Stimulated activated CD4-positive, alpha-beta T cell treated with anti-CD3 and anti-CD28 coated beads, Interleukin-1b, Interleukin-23, amount 100 ng/mL, for 48 hours (primary cell): Measurements from ENCODE around the gene TCP11L2.
"Not testable (repeated sequence)": the region's sequence is repeated elsewhere in the genome, so short reads cannot be mapped to it uniquely, and the experiment has no call there.

Experiments used
- DNase-seq: peaks from one replicate; pipeline ENCODE4 v3.0.0-alpha.2; 2020

TCP11L2 gene

DNA sequence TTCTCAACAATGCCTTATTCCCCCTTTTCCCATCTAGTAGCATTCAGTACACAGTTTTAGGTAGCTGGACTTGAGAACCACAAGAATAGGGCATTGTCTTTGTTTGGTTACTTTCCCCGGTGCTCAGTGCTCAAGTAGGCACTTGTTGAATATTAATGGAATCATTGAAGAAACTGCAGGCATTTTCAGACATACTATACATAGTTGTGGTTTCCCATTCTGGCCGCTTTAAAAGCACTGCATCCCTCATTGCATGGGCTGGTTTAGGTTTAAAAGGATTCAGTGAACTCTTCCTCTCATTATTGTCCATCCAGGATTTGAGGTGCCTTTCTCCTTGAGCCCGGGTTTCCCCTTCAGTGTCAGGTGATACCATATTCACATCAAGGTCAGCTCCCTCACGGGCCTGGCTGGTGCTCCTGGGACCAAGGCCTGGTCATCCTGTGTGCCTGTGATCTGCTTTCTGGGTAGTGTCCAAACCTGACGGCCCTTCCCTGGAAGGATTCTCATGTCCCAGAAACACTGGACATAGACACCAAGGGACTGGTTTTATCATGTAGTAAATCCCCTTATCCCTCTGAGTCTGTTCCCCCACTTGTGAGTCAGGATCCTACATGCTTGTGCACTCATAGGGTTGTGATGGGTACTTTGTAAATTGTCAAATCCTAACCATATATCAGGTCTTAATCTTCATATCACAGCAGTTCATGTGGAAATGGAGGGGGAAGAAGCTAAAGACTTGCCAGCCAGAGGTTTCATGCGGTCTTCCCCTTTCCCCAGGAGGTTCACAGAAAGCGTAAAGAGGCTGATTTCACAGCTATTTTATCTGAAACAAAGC, 7.4 kb downstream of the TCP11L2 start:
- no peak for DNase-seq

DNA sequence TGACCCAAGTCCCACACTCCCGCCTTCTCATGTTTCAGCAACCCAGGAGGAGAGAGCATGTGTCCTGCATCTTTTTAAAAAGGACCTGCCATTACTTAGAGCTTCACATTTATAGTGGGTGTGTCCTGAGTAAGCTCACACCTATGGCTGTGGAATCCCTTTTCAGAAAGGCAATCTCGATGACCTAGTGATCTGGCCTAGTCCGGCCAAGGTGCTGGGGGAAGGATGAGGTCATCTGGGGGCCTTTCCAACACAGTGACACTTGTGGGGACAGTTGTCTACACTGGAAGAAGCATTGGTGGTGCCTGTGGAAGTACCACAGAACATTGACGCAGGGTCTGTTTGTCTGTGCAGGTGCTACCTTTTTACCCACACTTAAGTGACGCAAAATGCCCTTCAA, 8.2 kb downstream of the TCP11L2 start:
- no peak for DNase-seq

DNA sequence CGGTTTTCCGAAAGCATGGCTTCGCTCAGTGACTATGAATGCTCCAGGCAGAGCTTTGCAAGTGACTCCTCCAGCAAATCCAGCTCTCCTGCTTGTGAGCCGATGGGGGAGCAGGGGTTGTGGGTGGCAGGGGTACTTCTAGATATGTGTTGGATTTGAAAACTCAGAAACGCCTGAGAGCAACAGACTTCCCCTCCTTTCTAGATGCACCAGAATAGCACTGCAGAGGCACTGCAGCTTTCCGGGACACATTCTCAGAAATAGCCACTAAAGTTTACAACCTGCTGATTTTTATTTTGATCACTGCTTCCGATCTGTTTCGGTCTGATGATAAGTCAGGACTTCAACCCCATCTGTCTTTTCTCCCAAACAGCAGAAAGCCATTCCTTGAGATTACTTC, 8.6 kb downstream of the TCP11L2 start:
- no peak for DNase-seq

DNA sequence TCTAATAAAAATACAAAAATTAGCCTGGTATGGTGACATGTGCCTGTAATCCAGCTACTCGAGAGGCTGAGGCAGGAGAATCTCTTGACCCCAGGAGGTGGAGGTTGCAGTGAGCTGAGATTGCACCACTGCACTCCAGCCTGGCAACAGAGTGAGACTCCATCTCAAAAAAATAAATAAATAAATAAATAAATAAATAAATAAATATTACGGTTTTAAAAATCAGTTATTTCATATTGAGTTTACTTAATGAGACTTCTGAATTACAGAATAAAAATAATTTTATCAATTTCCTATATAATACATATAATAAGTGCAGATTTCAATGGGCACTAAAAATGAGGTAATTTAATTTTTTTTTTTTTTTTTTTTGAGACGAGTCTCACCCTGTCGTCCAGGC, 10.9 kb downstream of the TCP11L2 start:
- DNase-seq, result not testable (repeated sequence)

DNA sequence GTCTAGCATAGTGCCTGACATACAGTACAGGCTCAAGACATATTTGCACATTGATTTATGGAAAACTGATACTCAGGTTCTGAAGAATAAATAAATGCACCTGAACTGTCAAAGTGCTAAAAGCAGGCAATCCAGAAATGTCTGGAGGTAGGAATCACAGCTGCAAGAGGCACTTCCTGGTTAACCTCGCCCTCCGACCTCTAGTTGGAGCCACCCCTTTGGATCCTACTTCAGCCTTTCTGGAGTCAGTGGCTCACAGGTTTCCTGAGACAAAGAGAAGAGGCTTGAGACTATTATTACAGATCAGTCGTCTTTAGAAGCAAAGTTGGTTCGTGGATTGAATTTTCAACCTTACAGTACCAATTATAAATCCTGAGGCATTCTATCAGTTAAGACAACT, 13.0 kb downstream of the TCP11L2 start:
- DNase-seq, result no peak

DNA sequence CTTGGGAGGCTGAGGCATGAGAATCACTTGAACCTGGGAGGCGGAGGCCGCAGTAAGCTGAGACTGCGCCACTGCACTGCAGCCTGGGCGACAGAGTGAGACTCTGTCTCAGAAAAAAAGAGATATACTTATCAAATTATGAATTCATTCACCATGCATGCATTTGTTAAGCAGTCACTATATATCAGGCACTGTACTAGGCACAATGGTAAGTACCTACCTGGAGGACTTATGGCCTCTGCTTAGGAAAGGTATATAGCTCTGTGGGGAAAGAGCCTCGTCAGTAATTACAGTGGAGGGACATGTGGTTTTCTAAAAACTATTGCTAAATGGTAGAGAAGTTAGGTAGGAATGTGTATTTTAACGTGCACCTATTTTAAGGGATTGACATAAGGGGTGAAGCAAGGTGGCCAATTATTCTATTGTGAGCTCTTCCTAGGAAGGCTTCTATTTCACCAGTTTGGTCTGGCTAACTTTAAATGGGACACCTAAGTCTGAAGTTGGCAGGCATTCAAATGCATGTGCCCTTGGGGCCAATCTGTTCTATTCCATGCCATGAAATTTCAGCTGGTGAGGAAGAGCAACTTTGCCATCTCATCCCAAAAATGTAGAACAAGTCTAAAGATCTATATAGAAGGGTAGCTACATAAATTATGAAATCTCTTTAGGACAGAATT, 15.0 kb downstream of the TCP11L2 start:
- DNase-seq, result no peak

DNA sequence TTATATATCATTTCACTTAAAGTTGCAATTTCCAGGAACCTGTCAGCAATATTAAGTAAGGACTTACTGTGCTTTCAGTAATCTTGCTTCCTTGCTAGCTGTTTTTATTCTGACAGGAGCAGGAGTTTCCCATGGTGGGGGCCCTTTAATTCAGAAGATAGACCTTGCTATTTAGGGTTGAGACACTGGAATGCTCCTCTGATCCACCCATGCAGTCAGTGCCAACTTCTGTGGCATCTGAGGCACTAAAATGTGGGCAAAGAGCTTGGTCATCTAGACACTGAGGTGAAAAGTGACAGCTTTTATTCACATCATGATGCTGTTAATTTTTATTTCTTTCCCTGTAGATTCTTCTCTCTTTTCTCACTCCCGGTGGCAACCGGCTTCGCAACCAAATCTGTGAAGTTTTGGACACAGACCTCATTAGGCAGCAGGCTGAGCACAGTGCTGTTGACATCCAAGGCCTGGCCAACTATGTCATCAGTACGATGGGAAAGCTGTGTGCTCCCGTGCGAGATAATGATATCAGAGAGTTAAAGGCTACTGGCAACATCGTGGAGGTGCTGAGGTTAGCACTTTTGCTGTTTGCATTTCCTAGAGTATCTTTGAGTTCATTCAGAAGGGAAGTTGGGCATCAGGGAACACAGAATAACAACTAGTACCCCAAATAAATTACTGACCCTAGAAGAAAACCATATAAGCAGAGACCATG, 18.8 kb downstream of the TCP11L2 start:
- no peak for DNase-seq

DNA sequence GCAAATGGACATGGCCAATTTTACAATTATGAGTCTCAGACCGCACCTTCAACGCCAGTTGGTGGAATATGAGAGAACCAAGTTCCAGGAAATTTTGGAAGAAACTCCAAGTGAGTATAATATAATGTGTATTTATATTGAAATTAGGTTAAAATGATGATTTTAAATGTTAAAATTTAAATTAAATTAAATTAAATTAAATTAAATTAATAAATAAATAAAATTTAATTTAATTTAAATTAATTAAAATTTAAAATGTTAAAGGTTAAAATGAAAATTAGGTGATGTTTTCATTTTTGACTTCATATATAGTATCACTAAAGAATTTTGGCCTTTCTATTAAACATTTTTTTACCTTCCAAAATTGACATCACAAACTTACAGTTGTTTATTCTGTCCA, 21.0 kb downstream of the TCP11L2 start:
- no peak for DNase-seq

DNA sequence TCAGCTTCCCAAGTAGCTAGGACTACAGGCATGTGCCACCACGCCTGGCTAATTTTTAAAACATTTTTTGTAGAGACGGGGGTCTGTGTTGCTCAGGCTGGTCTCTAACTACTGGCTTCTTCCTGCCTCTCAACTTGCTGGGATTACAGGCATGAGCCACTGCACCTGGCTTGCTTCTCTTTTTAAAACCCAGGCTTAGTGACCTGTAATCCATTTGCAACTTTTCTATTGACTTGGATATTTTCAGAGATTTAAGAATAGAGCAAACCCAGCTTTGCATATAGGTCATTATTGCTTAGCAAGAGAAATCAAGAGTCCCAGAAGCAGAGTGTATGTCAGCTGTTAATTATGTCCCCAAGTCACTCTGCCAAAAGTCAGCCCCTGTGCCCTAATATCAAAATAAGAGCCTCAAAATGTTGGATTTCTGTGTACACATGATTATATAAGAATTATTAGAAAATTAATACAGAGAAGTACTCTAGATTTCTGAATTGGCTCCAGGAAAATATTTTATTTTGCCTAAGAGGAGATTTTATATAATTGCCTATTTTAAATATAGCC, 24.9 kb downstream of the TCP11L2 start:
- DNase-seq, result no peak

DNA sequence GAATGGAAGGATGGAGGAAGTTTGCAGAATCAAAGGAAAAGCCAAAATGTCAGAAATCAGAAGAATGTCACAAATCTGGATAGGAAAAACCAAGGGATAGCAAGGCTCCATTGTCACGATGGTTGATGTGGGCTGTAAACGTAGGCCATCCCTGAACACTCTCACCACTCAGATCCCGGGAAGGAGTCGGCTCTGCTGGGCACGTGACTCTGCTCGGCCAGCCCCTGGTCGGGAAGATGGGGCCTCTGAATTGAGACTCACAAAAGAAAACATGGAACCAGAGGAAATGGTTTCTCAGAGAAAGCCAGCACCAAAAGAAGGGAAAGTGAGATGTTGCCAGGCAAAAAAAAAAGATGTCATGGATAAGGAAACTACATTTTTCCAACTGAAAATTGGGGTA, 26.2 kb downstream of the TCP11L2 start:
- no peak for DNase-seq

DNA sequence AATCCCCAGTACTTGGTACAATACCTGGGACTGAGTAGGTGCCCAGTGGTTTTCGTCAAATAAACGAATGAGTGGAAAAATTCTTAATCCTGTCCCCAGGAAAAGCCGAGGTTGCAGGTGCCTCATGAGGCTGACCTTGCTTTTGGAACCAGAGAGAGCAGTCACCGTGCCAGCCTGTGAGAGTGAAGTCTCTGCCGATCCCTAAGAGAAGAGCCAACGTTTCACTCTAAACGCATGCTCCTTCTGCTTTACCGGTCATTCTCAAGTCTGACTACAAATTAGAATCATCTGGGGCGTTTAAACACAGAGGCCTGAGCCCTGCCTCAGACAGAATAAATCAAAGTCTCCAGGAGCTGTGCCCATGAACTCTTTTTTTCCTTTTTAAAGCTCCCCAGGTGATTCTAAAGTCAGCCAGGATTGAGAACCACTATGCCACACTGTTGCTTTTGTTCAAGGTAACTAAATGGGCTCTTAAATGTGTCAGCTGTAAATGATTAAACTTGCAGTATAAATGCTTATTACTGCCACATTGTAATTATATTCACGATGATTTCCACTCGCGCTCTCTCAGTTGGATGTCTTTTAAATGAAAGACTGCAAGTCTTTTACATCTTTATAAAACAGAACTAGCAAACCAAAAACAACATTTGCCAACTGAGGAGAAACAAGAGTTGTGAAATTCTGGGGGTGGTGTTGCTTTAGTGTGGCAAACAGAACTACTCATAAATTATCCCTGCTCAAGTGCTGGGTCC, 26.9 kb downstream of the TCP11L2 start:
- no peak for DNase-seq

DNA sequence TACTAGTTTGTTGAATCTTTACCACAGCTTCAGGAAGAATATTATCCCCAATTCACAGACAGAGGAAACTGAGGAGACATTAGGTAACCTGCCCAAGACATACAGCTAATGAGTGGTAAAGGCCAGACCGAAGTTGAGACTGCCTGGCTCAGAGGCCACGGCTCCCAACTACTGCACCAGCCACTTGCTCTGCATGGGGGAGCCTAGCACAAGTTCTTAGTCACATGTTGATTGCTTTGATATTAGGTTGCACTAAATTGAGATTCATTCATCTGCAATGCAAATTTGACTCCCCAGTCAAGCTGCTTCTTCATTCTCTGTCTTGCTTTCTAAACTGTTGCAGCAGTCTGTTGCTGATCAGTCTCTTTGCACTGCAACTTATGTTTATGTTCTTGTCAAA, 29.1 kb downstream of the TCP11L2 start:
- no peak for DNase-seq

DNA sequence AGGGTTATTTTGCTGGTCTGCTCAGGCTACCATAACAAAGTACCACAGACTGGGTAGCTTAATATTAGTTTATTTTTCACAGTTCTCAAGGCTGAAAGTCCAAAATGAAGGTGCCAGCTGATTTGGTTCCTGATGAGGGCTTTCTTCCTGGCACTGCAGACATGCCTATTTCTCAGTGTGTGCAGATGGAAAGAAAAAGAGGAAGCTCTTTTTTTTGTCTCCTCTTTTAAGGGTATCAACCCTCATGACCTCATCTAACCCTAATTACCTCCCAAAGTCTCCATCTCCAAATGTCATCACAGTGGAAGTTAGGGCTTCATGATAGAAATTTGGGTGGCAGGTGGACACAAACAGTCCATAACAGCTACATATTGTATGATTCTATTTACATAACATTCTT, 30.0 kb downstream of the TCP11L2 start:
- no peak for DNase-seq

DNA sequence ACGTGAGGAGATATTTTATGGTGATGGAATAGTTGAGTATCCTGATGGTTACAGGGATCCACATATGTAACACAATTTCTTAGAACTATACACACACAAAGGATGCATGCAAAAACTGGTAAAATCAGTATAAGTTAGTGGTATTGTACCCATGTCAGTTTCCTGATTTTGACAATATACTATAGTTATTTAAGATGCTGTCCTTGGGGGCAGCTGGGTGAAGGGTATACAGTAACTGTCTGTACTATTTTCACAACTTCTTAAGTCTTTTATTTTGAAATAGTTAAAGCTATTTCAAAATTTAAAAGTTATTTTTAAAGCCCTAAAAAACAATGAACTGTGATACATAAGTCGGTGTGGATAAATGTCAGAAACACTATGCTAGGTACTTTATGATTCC, 30.5 kb downstream of the TCP11L2 start:
- DNase-seq, result no peak

DNA sequence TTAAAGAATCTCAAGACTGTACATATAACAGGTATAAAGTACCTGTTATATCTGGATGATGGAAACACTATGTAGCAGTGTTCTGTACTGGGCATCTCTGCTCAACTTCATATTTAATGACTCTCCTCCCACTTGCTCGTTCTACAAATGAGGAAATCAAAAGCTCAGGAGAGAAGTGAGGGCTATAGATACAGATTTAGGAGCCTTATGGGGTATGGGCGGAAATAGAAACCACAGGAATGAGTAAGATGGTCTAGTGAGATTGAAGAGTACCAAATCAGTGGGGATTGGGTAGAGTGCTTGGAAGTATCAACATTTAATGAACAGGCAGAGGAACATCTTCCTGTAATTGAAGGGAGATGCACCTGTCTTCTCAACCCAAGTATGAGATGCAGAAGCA, 31.2 kb downstream of the TCP11L2 start:
- no peak for DNase-seq

DNA sequence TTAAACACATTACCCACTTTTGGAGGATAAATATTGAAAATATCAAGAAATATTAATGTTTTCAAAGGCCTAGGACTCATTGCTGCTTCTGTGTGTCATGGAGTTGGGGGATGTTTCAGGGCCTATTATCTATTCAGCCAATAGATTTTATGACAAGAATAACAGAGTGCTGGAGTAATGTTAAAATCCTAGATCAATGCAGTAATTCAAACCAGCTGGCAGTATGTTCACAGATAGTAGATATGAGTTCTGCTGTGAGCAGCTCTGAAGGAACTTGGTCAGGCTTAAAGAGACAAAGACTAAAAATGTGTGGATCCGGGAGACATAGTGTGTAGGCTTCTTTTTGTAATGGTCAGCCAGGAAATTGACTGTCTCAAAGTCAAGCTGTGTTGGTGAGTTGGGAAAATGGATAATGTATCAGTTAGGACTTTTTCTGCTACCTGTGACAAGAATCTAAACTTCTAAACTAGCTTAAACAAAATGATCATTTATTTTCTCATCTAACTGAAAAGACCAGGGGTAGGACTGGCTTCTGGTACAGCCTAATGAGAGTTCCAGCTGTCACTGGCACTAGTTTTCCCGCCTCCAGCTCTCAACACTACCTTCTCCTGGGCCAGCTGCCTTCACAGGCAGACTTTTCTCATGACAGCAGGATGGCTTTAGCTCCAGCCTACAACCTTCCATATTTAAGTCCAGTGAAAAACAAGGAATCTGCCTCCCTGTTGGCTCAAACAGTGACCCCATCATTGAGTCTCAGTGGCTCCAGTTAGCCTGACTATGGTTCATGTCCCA, 38.7 kb downstream of the TCP11L2 start:
- no peak for DNase-seq

DNA sequence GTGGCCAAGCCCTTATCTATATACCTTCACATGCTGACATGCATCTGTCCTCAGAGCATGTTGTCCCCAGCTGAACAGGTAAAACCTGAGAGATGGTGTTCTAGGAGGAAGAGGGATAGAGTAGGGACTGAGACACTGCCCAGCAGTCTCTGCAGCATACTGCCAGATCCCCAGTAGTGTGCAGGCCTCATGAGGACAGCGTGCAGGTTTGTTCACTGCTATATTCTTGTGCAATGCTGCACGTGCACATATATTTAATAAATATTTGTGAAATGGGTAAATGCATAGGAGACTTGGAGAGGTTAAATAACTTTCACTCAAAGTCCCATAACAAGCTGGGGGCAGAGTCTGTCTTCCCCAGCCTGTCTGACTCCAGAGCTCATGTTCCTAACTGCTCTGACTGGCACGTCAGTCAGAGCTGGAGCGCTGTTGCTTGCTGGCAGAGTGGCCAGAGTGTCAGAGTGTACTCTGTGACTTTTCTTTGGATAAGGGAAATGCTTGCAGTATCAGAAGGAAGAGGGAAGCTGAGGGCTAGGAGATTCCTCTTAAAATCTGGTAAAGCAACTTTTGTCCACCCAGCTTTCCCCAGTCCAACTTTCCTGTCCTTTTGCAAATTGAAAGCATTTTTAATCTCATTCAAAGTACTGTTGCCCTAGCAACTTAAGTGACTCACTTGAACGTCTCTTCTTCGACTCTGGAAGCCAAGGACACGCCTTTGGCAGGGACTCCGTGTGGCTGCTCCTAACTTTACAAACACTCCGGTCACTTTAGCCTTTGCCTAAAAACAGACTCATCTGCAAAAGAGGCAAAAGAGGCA, 40.1 kb downstream of the TCP11L2 start:
- no peak for DNase-seq

DNA sequence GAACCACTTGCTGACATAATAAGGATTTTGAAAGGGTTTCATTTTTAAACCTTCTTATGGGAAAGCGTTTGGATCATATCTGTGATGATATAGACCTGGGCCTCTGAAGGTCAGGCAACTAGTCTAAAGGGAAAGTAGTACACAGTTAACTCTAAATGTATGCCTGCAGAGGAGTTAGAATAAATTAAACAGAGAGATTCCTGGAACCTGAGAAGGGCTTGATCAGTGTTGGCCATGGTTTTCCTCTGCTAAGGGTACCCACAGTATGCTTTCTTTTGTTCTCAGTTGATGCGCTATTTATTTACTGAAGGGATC, 40.6 kb downstream of the TCP11L2 start:
- DNase-seq, result no peak

DNA sequence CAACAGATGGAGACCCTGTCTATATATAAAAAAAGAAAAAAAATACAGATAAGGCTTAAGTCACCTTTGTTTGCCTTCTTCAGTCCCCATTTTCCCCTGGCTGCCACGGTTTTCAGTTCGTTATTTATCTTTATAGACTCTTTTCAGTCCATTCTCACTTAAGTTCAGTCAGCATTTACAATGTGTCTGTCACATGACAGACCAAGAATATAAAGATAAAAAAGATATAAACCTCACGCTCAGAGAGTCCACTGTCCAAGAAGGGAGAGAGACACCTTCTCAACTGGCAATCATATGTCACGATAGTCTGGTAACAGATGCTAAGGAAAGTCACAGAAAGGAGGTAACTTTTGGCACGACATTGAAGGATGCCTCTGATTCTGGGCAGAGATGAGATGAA, 41.6 kb downstream of the TCP11L2 start:
- no peak for DNase-seq

DNA sequence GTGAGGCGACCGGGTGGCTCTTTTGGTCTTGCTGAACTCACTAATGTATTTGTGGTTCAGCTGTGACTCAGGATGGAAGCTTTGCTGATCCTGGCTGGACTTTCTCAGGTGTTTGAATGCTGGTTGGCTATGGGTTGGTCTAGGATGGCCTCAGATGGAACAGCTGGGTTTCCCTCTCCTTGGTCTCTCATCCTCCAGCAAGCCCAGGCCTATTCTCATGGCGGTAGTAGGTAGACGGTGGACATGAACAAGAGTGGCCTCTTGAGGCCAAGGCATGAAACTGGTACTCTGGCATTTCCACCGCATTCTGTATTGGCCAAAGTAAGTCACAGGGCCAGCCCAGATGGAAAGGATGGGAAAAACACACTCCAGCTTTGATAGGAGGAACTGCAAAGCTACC, 43.2 kb downstream of the TCP11L2 start:
- no peak for DNase-seq

DNA sequence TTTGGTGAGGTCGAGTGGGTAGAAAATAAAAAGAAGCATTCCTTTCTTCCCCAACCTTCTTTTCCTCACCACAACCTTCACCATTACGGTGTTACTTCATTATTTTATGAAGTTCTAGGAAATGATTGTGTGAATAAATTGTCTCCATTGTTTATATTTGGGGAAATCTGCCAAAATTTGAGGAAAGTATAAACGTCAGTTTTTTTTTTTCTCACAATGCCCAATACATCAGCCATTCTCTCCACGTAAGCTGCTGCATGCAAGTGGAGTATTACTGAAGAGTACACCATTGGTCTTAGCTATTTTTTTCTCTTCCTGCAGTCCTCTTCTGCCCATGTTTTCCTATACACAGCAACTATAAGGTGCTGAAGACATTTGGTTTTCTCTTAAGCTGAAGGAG, 45.9 kb downstream of the TCP11L2 start:
- no peak for DNase-seq
